ENCODE results near the gene LOXL1.

GRCh38 chr15:73928971-73929627, 2.8 kb downstream of the LOXL1 start:
- no peak for TF ChIP-seq CTCF (conservative IDR thresholded peaks at IDR 0.05; ENCODE audit: low read depth, low read length)
- no peak for TF ChIP-seq BHLHE40 (IDR thresholded peaks at IDR 0.05; ENCODE audit: low read depth, low read length)
